ENCODE measurements around the gene FAM78B.

Gene FAM78B

DNA sequence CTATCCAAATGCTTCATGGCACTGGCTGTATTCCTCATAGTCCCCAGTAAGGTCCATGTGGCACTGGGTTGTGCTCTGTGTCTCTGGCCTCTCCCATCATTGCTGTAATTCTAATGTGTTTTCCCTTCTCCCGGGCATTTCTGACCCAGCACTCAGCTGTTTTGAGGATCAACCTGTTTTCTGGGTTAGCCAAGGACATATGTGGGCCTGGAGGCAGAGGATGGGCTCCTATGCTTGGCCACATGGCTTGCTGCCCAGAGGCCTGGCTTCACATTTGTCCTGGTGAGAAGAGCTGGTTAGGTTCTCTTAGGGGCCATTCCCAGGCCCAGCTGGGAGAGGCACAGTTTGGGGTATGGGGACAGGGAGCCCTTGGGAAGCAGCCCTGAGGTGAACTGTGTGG is 103.1 kb downstream of the FAM78B start:
- no peak for DNase-seq

DNA sequence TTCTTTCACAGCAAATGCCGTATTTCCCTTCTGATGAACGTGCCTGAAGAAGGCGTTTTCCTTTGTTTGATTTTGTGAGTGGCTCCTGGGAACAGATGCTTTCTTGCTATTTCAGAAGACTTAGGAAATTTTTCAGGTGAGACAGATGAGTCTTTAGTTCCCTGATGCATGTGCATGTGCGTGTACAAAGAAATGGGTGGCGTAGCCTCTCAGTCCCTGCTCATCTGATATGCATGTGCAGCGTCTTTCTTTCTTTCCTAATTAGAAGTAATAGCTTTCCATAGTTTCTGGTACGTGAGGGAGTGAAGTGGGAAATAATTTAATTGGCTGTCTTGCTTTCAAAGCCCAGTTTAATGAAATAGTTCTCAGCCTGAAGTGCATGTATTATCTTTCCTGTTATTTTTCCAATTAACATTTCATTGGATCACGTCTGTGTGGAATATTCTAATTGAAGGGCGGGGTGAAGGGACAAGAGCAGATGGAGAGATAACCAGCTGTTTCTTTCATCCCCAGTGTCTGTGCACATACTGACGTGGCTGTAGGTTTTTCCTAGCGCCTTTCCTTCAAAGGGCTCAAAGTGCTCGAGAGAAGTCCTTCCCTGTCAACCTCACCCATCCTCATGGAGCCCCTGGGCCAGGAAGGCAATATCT is 104.3 kb downstream of the FAM78B start:
- DNase-seq, result no peak

GRCh38 chr1:166057650-166058049 is 109.2 kb downstream of the FAM78B start:
- no peak for DNase-seq

DNA sequence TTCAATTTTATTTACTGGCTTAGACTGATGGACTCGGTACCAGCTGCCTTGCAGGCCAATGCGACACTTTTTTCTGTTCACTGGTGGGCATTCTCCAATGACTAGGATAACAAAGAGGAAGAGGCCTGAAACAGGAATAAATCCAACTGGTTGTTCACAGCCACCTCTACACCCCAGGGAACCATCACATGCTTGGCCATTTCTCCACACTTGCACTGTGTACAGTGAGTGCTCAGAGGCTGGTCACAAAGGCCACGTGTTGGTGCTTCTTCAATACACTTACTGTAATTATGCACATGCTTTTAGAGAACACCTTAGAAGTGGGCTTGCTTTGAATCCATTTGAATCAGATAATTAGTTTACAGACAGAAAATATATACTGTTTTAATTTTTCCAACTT is 113.4 kb downstream of the FAM78B start:
- no peak for DNase-seq

DNA sequence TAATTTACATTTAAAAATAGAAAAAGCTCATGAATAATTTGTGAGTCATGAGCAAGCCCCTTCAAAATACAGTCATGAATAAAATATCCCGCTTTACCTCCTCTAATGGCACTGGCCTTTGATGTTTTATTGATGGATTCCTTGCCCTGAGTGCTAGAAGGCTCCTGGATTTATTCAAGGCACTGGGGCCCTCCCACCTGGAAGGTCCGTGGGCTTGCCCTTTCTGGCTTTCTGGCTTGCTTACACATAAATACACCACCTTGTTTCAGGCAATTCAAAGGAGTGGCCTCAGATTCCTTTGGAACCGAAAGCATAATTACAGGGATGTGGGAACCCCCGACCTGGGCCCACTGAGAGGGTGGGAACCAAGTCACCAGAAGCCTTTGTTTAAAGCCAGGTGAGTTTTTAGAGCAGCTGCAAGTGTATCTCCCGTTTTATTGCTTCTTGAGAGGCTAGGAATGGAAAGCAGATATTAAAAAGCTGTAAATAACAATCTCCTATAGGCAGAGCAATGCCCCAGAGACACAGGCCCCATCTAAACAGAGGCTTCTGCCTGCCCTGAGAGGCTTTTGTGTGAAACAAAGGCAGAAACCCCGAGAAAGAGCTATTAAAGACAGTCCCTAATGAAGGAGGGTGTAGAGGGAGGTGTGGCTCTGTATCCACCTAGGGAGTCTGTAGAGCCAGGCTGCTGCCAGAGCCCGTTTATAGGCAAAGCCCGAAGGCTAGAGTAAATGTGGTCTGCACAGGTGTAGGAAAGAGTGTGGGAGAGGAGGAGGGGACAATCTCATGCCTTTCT is 126.4 kb downstream of the FAM78B start:
- no peak for DNase-seq

- no peak for DNase-seq
These were observed 127.2 kb downstream of the FAM78B start for GRCh38 chr1:166039436-166040201.

- no peak for DNase-seq
These were observed 130.7 kb downstream of the FAM78B start for GRCh38 chr1:166036092-166036491.

- DNase-seq, result no peak
These were observed 134.0 kb downstream of the FAM78B start for GRCh38 chr1:166032572-166033371.

GRCh38 chr1:166031932-166032571 is 134.7 kb downstream of the FAM78B start:
- no peak for DNase-seq

DNA sequence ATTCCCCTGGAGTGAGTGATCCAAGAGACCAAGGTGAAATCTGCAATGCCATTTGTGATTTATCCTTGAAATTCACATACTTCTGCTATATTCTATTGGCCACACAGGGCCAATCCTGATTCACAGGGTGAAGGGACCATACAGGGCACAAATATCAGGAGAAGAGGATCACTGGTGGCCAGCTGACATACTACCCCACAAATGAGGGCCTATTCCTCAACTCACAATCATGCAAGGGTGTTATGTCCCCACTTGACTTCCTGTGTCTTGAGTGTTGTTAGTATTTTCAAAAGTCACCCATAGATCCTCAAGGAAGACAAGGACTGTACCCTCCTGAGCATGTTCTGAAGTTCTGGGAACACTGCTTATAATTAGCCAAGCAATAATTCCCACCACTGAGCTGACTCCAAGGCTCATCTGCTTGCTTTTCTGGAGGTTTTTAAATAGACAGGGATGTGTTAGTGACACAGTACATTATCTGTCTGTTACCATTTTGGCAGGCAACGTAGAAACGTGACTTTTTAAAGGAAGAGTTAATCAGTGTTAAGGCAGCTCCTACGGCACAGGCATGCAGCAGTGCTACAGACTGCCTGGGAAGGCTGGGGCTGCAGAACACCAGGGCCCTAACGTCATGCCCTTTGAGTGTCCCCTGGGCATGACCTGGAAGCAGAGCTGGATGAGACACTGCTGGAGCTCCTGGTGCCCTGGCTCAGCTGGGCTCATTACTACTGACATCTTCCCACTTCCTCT is 137.4 kb downstream of the FAM78B start:
- DNase-seq, result no peak

DNA sequence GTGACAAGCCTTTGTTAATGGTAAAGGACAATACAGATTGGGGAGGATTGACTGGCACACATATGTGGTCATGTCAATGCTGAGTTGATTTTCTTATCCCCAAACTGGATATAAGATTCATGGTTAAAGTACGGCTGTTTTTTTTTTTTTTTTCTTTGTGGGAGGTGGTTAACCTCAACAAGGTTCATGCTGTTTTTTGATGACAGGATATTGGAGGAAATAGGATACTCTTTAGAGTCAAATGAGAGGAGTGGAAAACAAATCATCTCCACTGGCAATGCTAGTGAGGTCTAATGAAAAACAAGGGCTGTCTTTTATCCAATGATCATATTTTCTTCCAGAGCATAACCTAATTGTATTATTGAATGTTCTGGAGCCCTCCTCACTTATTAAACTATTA is 140.2 kb downstream of the FAM78B start:
- no peak for DNase-seq

- no peak for DNase-seq
These were observed 140.7 kb downstream of the FAM78B start for GRCh38 chr1:166026143-166026542.

DNA sequence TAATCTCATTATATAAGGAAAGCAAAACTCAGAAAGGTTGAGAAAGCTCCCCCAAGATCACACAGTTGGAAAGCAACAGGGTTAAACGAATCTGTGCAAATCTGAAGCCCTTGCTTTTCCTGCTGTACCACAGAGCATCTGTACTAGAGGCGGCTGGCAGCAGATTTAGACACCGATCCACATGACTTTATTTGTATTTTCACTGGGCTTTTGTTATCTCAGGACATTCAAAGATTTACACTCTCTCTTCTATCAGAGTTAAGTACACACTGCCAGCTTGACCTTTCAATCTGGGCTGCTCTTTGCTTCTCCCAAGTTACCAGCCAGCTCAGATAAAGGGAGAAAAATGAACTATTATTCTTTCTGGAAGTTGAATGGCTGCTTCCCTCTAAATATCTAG is 146.6 kb downstream of the FAM78B start:
- no peak for DNase-seq

All from effector CD4-positive, alpha-beta T cell (primary cell).